Liver (tissue), 3 donors: ENCODE results near the gene PHKG2.

Experiments used
- EGR1 ChIP-seq, 2 donors: IDR thresholded peaks; 2 replicates each; pipeline ENCODE4 v1.6.1; 2016 to 2018; ENCODE audit warnings: antibody characterized with exemption in 2 of 2, low read depth in 2 of 2
- FOXA1 ChIP-seq: IDR thresholded peaks from 2 replicates; pipeline ENCODE4 v1.6.1; 2016; ENCODE audit warnings: antibody characterized with exemption
- GABPA ChIP-seq, 2 donors: IDR thresholded peaks in 1 of 2; conservative IDR thresholded peaks in 1 of 2; 2 replicates each; pipeline ENCODE4 v1.6.1; 2016; ENCODE audit warnings: antibody characterized with exemption in 2 of 2, mild to moderate bottlenecking in 1 of 2, moderate library complexity in 1 of 2
- HNF4A ChIP-seq, 2 donors: conservative IDR thresholded peaks; 2 replicates each; pipeline ENCODE4 v1.6.1; 2016; ENCODE audit warnings: antibody characterized with exemption in 2 of 2, mild to moderate bottlenecking in 2 of 2
- JUND ChIP-seq, 2 donors: IDR thresholded peaks; 2 replicates each; pipeline ENCODE4 v1.6.1; 2016; ENCODE audit warnings: antibody characterized with exemption in 2 of 2
- SP1 ChIP-seq: IDR thresholded peaks from 2 replicates; pipeline ENCODE4 v1.6.1; 2018; ENCODE audit warnings: antibody characterized with exemption, mild to moderate bottlenecking
- TAF1 ChIP-seq: conservative IDR thresholded peaks from 2 replicates; pipeline ENCODE4 v1.6.1; 2016; ENCODE audit warnings: antibody characterized with exemption, mild to moderate bottlenecking
- YY1 ChIP-seq: IDR thresholded peaks from 2 replicates; pipeline ENCODE4 v1.6.1; 2016; ENCODE audit warnings: antibody characterized with exemption, mild to moderate bottlenecking
- TF ChIP-seq, protein P1 (sequence below): IDR thresholded peaks from 2 replicates; pipeline ENCODE4 v1.6.1; 2016; ENCODE audit warnings: antibody characterized with exemption
- TF ChIP-seq, protein P2 (sequence below): fragments of 150-350 bp; IDR thresholded peaks from 2 replicates; pipeline ENCODE4 v1.5.1; 2017; ENCODE audit warnings: improper control_type of control experiment, low read depth, low read length; ENCODE audit not compliant: missing input control
- TF ChIP-seq, protein P3 (sequence below): IDR thresholded peaks from 2 replicates; pipeline ENCODE4 v1.6.1; 2016; ENCODE audit warnings: antibody characterized with exemption, mild to moderate bottlenecking
- TF ChIP-seq, protein P4 (sequence below): IDR thresholded peaks from 2 replicates; pipeline ENCODE4 v1.6.1; 2016; ENCODE audit warnings: antibody characterized with exemption
- TF ChIP-seq, protein P5 (sequence below): IDR thresholded peaks from 2 replicates; pipeline ENCODE4 v1.6.1; 2016; ENCODE audit warnings: antibody characterized with exemption
- donor health status: healthy.
- donor health status: healthy.

DNA sequence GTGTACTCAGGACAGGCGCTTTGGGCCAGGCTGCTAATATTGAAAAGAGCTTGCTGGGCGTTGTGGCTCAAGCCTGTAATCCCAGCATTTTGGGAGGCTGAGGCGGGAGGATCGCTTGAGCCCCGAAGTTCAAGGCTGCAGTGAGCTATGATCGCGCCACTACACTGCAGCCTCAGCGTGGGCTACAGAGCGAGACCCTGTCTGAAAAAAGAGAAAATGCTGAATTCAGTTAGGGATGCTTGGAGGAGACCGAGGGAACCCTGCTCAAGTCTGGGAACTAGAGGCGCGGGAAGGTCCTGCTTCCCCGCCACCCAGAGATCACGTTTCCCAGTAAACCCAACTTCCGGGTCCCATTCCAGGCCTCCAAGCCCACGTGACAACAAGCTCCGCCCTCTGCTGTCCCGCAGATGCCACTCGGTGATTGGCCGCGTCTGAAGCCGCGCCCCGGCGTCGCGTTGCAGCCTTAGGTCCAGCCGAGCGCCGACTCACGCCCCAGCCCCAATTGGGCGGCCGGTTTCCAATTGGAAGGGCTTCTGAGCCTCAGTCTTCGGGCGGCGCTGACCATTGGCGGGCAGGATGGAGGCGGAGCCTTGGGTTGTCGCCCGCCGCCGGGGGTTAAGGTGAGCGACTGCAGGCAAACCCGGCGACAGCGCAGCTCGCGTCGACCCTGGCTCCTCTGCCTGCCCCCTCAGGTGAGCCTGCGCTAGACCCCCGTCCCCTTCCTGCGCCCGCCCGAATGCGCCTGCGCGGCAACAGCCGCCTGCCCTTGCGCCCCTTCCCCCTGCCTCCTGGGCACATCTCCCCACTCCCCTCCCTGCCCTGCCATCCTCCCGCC is at the start of gene PHKG2:
- TF ChIP-seq, protein P1, sequence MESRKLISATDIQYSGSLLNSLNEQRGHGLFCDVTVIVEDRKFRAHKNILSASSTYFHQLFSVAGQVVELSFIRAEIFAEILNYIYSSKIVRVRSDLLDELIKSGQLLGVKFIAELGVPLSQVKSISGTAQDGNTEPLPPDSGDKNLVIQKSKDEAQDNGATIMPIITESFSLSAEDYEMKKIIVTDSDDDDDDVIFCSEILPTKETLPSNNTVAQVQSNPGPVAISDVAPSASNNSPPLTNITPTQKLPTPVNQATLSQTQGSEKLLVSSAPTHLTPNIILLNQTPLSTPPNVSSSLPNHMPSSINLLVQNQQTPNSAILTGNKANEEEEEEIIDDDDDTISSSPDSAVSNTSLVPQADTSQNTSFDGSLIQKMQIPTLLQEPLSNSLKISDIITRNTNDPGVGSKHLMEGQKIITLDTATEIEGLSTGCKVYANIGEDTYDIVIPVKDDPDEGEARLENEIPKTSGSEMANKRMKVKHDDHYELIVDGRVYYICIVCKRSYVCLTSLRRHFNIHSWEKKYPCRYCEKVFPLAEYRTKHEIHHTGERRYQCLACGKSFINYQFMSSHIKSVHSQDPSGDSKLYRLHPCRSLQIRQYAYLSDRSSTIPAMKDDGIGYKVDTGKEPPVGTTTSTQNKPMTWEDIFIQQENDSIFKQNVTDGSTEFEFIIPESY = no peak
- TF ChIP-seq, protein P2, sequence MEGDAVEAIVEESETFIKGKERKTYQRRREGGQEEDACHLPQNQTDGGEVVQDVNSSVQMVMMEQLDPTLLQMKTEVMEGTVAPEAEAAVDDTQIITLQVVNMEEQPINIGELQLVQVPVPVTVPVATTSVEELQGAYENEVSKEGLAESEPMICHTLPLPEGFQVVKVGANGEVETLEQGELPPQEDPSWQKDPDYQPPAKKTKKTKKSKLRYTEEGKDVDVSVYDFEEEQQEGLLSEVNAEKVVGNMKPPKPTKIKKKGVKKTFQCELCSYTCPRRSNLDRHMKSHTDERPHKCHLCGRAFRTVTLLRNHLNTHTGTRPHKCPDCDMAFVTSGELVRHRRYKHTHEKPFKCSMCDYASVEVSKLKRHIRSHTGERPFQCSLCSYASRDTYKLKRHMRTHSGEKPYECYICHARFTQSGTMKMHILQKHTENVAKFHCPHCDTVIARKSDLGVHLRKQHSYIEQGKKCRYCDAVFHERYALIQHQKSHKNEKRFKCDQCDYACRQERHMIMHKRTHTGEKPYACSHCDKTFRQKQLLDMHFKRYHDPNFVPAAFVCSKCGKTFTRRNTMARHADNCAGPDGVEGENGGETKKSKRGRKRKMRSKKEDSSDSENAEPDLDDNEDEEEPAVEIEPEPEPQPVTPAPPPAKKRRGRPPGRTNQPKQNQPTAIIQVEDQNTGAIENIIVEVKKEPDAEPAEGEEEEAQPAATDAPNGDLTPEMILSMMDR = no peak
- TF ChIP-seq, protein P3, sequence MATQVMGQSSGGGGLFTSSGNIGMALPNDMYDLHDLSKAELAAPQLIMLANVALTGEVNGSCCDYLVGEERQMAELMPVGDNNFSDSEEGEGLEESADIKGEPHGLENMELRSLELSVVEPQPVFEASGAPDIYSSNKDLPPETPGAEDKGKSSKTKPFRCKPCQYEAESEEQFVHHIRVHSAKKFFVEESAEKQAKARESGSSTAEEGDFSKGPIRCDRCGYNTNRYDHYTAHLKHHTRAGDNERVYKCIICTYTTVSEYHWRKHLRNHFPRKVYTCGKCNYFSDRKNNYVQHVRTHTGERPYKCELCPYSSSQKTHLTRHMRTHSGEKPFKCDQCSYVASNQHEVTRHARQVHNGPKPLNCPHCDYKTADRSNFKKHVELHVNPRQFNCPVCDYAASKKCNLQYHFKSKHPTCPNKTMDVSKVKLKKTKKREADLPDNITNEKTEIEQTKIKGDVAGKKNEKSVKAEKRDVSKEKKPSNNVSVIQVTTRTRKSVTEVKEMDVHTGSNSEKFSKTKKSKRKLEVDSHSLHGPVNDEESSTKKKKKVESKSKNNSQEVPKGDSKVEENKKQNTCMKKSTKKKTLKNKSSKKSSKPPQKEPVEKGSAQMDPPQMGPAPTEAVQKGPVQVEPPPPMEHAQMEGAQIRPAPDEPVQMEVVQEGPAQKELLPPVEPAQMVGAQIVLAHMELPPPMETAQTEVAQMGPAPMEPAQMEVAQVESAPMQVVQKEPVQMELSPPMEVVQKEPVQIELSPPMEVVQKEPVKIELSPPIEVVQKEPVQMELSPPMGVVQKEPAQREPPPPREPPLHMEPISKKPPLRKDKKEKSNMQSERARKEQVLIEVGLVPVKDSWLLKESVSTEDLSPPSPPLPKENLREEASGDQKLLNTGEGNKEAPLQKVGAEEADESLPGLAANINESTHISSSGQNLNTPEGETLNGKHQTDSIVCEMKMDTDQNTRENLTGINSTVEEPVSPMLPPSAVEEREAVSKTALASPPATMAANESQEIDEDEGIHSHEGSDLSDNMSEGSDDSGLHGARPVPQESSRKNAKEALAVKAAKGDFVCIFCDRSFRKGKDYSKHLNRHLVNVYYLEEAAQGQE = peak; percentile 57
- TF ChIP-seq YY1 (peak; percentile 87), SP1 (peak; percentile 88), FOXA1 (no peak), EGR1 (IDR thresholded peaks at IDR 0.05; ENCODE audit: low read depth in 2 of 2) (peak; percentile 21 to 25), HNF4A (conservative IDR thresholded peaks at IDR 0.05) (peak; percentile 46 to 67), JUND (IDR thresholded peaks at IDR 0.05) (peak in 1 of 2 donors; percentile 21), TAF1 (peak; percentile 85), GABPA (IDR thresholded peaks at IDR 0.05 in 1 of 2, conservative IDR thresholded peaks at IDR 0.05 in 1 of 2) (peak in 1 of 2 donors; percentile 77)
- TF ChIP-seq, protein P4, sequence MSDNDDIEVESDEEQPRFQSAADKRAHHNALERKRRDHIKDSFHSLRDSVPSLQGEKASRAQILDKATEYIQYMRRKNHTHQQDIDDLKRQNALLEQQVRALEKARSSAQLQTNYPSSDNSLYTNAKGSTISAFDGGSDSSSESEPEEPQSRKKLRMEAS = peak; percentile 79
- TF ChIP-seq, protein P5, sequence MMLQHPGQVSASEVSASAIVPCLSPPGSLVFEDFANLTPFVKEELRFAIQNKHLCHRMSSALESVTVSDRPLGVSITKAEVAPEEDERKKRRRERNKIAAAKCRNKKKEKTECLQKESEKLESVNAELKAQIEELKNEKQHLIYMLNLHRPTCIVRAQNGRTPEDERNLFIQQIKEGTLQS = no peak
